ENCODE measurements around the gene CIB2.

CIB2 gene

DNA sequence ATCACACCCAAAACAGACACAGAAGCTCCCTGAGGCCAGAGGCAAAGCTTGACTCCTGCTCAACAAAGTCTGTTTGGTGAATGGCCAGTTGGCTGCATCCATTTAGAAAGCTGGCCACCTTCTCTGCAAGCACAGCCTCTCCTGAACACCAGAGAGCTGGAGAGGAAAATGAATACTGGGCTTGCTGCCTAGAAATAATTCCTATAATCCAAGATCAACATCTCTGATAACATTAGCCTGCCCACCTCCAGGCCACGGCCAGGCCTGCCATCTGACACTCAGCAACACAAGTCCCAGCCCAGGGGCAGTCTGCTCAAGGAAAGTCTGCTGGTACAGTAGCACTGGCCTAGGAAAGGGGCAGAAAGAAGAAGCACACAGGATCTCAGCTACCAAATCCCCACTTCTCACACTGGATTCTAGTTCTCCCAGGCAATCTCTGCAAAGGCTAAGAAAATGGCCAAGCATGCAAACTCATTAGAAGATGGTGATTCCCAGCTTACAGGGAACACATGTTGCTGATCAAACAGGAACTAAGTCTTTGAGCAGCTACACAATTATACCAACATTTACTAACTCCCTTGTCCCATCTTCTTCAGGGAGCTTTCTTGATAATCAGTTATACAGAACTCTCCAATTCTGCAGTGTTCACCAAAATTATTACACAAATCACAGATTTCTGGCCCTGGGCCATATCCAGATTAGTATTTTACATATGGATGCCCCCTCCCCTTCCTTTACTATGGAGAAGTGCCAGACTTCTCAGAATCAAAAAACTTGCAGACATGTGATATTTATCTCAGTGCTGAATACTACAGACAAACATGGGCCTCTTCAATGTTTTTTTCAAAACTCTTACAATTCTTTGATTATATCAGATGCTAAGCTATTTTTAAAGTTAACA lies 63.7 kb downstream of the CIB2 start:
- POLR2A ChIA-PET = interaction anchor here (1.5 kb wide), 1 partner anchor 31 kb away, joined by 4 read pairs; no protein-coding TSS in a partner anchor
- Histone ChIP-seq H3K27ac (ENCODE audit: insufficient read depth in 1 of 2, low read depth in 1 of 2, low read length in 2 of 2, poor library complexity in 1 of 2, severe bottlenecking in 2 of 2) (no peak overlapping the region), H3K4me1 (ENCODE audit: control extremely low read depth in 1 of 4, control insufficient read depth in 4 of 4, insufficient read depth in 4 of 4, low read length in 3 of 4) (peaks cover 18 to 98% (median 79%) of the 10 kb centered on the region in 4 experiments), H3K36me3 (ENCODE audit: control insufficient read depth in 4 of 4, insufficient read depth in 4 of 4, low read length in 3 of 4) (peaks cover 0 to 23% (median 0%) of the 10 kb centered on the region in 4 experiments), H3K27me3 (replicated peaks in 2 of 5; ENCODE audit: control insufficient read depth in 4 of 5, insufficient read depth in 5 of 5, low read length in 4 of 5) (no peaks in the 10 kb centered on the region), H3K4me3 (ENCODE audit: control insufficient read depth in 1 of 7, extremely low read depth in 1 of 7, insufficient read depth in 4 of 7, low read depth in 2 of 7, low read length in 6 of 7) (no peak overlapping the region), H3K9me3 (ENCODE audit: control extremely low read depth in 1 of 5, control insufficient read depth in 4 of 5, insufficient read depth in 2 of 5, low read depth in 1 of 5, low read length in 4 of 5) (no peaks in the 10 kb centered on the region)
- peak in 1 of 3 donors; percentile 45 for DNase-seq
- 100% methylated on average over 1 of the region's 1 CpG for WGBS (ENCODE audit: insufficient coverage)
- CTCF ChIA-PET = interaction anchor here (0.8 to 8.7 kb wide), 11 partner anchors 9 to 68 kb away, joined by 3 to 62 read pairs (median 4); partner anchors contain the start of gene TBC1D2B

DNA sequence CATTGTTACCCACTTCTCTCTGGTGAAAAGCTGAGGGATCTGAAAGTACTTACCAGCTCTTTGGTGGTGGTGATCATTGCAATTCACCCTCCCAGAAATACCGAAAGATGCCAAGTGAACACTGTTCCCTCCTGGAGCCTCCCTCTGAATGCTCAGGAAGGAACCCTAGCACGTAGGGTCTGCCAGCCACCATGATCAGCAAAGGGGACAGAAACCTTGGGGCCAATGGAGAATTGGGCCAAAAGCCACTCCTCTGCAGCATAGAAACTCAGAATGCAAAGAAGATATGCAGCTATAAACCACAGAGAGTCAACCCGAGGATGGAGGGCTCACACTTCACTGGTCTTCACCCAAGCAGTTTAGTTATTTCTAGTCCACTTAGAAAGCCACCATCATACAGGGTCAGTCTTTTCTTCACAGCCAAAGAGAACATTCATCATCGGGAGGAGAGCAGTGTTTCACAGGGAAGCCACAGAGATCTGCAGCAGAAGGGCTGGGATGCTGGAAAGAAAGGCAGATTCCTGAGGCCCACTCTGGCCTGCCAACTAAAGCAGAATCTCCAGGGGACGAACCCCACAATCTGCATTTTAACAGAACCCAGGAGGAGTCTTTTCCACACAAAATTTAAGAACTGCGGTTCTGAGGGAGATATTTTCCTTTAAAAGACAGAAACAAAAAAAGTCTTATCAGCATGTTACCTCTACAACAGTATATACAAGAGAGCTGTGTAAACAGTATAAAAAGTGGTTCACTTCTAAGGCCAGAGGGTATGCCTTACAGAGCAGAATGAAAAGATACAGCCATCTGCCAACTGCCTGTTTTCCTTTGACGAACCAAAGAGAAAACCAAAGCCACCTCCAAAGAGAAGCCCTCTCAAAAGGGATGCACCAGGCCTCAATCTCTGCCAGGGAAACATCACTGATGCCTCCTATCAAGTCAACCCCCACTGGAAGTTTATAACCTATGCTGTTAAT lies 65.0 kb downstream of the CIB2 start:
- no peak overlapping the region for H3K4me3 ChIP-seq (ENCODE audit: control insufficient read depth in 1 of 7, extremely low read depth in 1 of 7, insufficient read depth in 4 of 7, low read depth in 2 of 7, low read length in 6 of 7)
- 91% methylated on average over 6 of the region's 7 CpGs for WGBS (ENCODE audit: insufficient coverage)
- peaks cover 18 to 93% (median 72%) of the 10 kb centered on the region in 4 experiments for H3K4me1 ChIP-seq (ENCODE audit: control extremely low read depth in 1 of 4, control insufficient read depth in 4 of 4, insufficient read depth in 4 of 4, low read length in 3 of 4)
- H3K36me3 ChIP-seq (ENCODE audit: control insufficient read depth in 4 of 4, insufficient read depth in 4 of 4, low read length in 3 of 4) = peaks cover 0 to 15% (median 0%) of the 10 kb centered on the region in 4 experiments
- H3K27ac ChIP-seq (ENCODE audit: insufficient read depth in 1 of 2, low read depth in 1 of 2, low read length in 2 of 2, poor library complexity in 1 of 2, severe bottlenecking in 2 of 2) = no peak overlapping the region
- CTCF ChIA-PET = interaction anchor here (1.0 to 8.7 kb wide), 6 partner anchors 10 to 31 kb away, joined by 3 to 62 read pairs (median 4); no protein-coding TSS in a partner anchor
- POLR2A ChIA-PET = no interaction called here
- H3K9me3 ChIP-seq (ENCODE audit: control extremely low read depth in 1 of 5, control insufficient read depth in 4 of 5, insufficient read depth in 2 of 5, low read depth in 1 of 5, low read length in 4 of 5) = no peaks in the 10 kb centered on the region
- no peak for DNase-seq
- no peaks in the 10 kb centered on the region for H3K27me3 ChIP-seq (replicated peaks in 2 of 5; ENCODE audit: control insufficient read depth in 4 of 5, insufficient read depth in 5 of 5, low read length in 4 of 5)

DNA sequence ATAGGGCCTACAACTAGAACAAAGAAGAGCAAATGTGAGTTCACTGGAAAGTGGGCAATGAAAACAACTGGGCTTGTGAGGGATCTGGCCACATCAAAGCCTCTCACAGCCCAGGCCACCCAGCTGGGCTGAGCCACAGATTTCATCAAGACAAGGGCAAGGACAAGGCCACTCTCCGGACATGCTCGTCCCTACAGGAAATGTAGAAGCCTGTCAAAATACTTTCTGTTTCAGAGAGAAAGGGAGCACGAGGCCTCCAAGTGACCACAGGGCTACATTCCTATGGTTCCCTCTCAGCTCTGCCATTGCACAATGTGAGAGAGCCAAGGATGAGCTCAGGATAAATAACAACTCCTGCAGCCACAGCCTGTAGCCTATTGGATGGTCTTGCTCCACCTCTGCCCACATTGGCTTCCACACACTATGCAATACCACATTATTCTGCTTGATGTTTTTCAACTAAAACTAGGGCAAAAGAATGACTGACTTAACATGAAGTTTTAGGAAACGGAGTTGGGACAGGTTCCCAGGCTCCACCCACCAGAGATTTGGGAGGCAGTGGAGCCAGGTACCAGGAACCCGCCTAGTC lies 65.9 kb downstream of the CIB2 start:
- ChIA-PET POLR2A (no interaction called here), CTCF (interaction anchor here (1.0 to 8.7 kb wide), 3 partner anchors 9 to 17 kb away, joined by 3 to 62 read pairs (median 4); no protein-coding TSS in a partner anchor)
- no peak overlapping the region for H3K27ac ChIP-seq (ENCODE audit: insufficient read depth in 1 of 2, low read depth in 1 of 2, low read length in 2 of 2, poor library complexity in 1 of 2, severe bottlenecking in 2 of 2)
- H3K4me1 ChIP-seq (ENCODE audit: control extremely low read depth in 1 of 4, control insufficient read depth in 4 of 4, insufficient read depth in 4 of 4, low read length in 3 of 4) = peaks cover 17 to 89% (median 67%) of the 10 kb centered on the region in 4 experiments
- H3K4me3 ChIP-seq (ENCODE audit: control insufficient read depth in 1 of 7, extremely low read depth in 1 of 7, insufficient read depth in 4 of 7, low read depth in 2 of 7, low read length in 6 of 7) = peak overlapping the region in 4 of 7 experiments; percentile 6 to 29 (median 24)
- no peaks in the 10 kb centered on the region for H3K9me3 ChIP-seq (ENCODE audit: control extremely low read depth in 1 of 5, control insufficient read depth in 4 of 5, insufficient read depth in 2 of 5, low read depth in 1 of 5, low read length in 4 of 5)
- peak in 2 of 3 donors; percentile 51 to 57 for DNase-seq
- peaks cover 0 to 14% (median 0%) of the 10 kb centered on the region in 4 experiments for H3K36me3 ChIP-seq (ENCODE audit: control insufficient read depth in 4 of 4, insufficient read depth in 4 of 4, low read length in 3 of 4)
- H3K27me3 ChIP-seq (replicated peaks in 2 of 5; ENCODE audit: control insufficient read depth in 4 of 5, insufficient read depth in 5 of 5, low read length in 4 of 5) = no peaks in the 10 kb centered on the region
- 47% methylated on average over 5 of the region's 5 CpGs for WGBS (ENCODE audit: insufficient coverage)

DNA sequence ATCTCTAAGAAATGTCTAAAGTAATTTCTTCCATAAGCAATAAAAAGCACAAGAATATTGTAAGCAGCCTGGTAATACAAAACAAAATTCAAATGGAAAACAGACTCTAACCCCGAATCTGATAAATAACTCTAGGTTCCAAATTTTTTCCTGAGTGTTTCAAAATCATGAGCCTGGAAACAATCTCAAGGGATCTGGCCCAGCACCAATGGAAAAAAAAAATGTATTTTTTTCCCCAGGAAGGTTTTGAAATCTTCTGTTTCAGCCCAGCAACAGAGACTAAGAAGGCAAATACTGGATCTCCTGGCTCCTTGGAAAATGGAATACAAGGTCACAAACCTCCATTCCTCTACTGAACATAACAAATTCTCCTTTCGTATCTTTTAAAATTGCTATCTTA lies 66.7 kb downstream of the CIB2 start:
- H3K36me3 ChIP-seq (ENCODE audit: control insufficient read depth in 4 of 4, insufficient read depth in 4 of 4, low read length in 3 of 4) = peaks cover 0 to 14% (median 0%) of the 10 kb centered on the region in 4 experiments
- ChIA-PET POLR2A (no interaction called here), CTCF (no interaction called here)
- DNase-seq = no peak
- no peak overlapping the region for H3K27ac ChIP-seq (ENCODE audit: insufficient read depth in 1 of 2, low read depth in 1 of 2, low read length in 2 of 2, poor library complexity in 1 of 2, severe bottlenecking in 2 of 2)
- 100% methylated on average over 1 of the region's 2 CpGs for WGBS (ENCODE audit: insufficient coverage)
- no peaks in the 10 kb centered on the region for H3K9me3 ChIP-seq (ENCODE audit: control extremely low read depth in 1 of 5, control insufficient read depth in 4 of 5, insufficient read depth in 2 of 5, low read depth in 1 of 5, low read length in 4 of 5)
- H3K27me3 ChIP-seq (replicated peaks in 2 of 5; ENCODE audit: control insufficient read depth in 4 of 5, insufficient read depth in 5 of 5, low read length in 4 of 5) = no peaks in the 10 kb centered on the region
- no peak overlapping the region for H3K4me3 ChIP-seq (ENCODE audit: control insufficient read depth in 1 of 7, extremely low read depth in 1 of 7, insufficient read depth in 4 of 7, low read depth in 2 of 7, low read length in 6 of 7)
- peaks cover 15 to 89% (median 63%) of the 10 kb centered on the region in 4 experiments for H3K4me1 ChIP-seq (ENCODE audit: control extremely low read depth in 1 of 4, control insufficient read depth in 4 of 4, insufficient read depth in 4 of 4, low read length in 3 of 4)

DNA sequence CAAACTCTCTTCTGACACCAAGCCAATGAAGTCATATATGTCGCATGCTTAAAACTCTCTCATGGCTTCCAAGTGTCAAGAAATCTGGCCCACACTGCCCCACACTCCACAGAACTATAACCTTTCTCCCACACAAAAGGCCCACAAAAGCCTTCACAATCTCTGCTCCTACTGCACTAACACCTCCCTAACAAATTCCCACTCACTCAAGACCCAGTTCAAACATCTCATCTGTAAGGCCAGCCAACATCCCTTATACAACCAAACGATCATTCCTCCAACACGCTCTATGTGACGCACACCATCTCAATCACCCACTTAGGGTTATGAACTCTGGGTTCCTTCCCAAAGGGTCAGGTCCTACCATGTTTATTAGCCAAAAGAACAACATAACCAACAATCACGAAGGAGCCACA lies 67.3 kb downstream of the CIB2 start:
- Histone ChIP-seq H3K4me1 (ENCODE audit: control extremely low read depth in 1 of 4, control insufficient read depth in 4 of 4, insufficient read depth in 4 of 4, low read length in 3 of 4) (peaks cover 15 to 89% (median 63%) of the 10 kb centered on the region in 4 experiments), H3K27ac (ENCODE audit: insufficient read depth in 1 of 2, low read depth in 1 of 2, low read length in 2 of 2, poor library complexity in 1 of 2, severe bottlenecking in 2 of 2) (no peak overlapping the region), H3K27me3 (replicated peaks in 2 of 5; ENCODE audit: control insufficient read depth in 4 of 5, insufficient read depth in 5 of 5, low read length in 4 of 5) (no peaks in the 10 kb centered on the region), H3K9me3 (ENCODE audit: control extremely low read depth in 1 of 5, control insufficient read depth in 4 of 5, insufficient read depth in 2 of 5, low read depth in 1 of 5, low read length in 4 of 5) (no peaks in the 10 kb centered on the region), H3K36me3 (ENCODE audit: control insufficient read depth in 4 of 4, insufficient read depth in 4 of 4, low read length in 3 of 4) (peaks cover 0 to 14% (median 0%) of the 10 kb centered on the region in 4 experiments), H3K4me3 (ENCODE audit: control insufficient read depth in 1 of 7, extremely low read depth in 1 of 7, insufficient read depth in 4 of 7, low read depth in 2 of 7, low read length in 6 of 7) (no peak overlapping the region)
- no peak for DNase-seq
- POLR2A ChIA-PET = no interaction called here
- CTCF ChIA-PET = no interaction called here
- 100% methylated on average over 3 of the region's 5 CpGs for WGBS (ENCODE audit: insufficient coverage)

DNA sequence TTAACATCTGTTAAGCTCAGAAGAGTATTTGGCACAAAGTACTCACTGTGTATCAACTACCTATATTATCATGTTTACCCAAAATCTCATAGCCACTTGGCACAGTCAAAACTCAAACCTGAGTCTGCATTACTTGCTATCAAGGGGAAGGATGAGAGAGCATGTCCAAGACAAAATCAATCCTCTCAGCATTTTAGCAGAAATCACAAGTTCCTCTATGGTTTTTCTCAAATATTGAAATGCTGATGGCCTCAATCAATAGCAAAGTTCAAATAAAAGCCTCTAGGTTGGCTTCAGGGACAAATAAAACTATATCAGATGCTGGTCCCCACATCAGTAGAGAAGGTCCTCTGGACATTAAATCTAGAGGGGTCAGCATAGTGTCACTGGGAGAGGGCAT lies 68.0 kb downstream of the CIB2 start:
- peaks cover 0 to 18% (median 0%) of the 10 kb centered on the region in 4 experiments for H3K36me3 ChIP-seq (ENCODE audit: control insufficient read depth in 4 of 4, insufficient read depth in 4 of 4, low read length in 3 of 4)
- CTCF ChIA-PET = interaction anchor here (0.8 to 1.3 kb wide), 4 partner anchors 15 to 65 kb away, joined by 3 to 5 read pairs (median 3); no protein-coding TSS in a partner anchor

More for the DNA sequence above, 68.0 kb downstream of the CIB2 start:
- H3K27ac ChIP-seq (ENCODE audit: insufficient read depth in 1 of 2, low read depth in 1 of 2, low read length in 2 of 2, poor library complexity in 1 of 2, severe bottlenecking in 2 of 2) = peak overlapping the region in 1 of 2 experiments; percentile 4
- H3K4me3 ChIP-seq (ENCODE audit: control insufficient read depth in 1 of 7, extremely low read depth in 1 of 7, insufficient read depth in 4 of 7, low read depth in 2 of 7, low read length in 6 of 7) = no peak overlapping the region
- POLR2A ChIA-PET = no interaction called here
- no peaks in the 10 kb centered on the region for H3K27me3 ChIP-seq (replicated peaks in 2 of 5; ENCODE audit: control insufficient read depth in 4 of 5, insufficient read depth in 5 of 5, low read length in 4 of 5)
- peaks cover 10 to 89% (median 61%) of the 10 kb centered on the region in 4 experiments for H3K4me1 ChIP-seq (ENCODE audit: control extremely low read depth in 1 of 4, control insufficient read depth in 4 of 4, insufficient read depth in 4 of 4, low read length in 3 of 4)
- no peak for DNase-seq
- no peaks in the 10 kb centered on the region for H3K9me3 ChIP-seq (ENCODE audit: control extremely low read depth in 1 of 5, control insufficient read depth in 4 of 5, insufficient read depth in 2 of 5, low read depth in 1 of 5, low read length in 4 of 5)
